Mucosa of stomach (tissue), 1 donor: ENCODE measurements around the gene SUPT4H1.

Experiments used
- H3K27me3 ChIP-seq: one replicate; pipeline ENCODE4 v1.7.0; 2013; ENCODE audit warnings: mild to moderate bottlenecking, low read length; ENCODE audit not compliant: control insufficient read depth, insufficient read depth
- H3K36me3 ChIP-seq: one replicate; pipeline ENCODE4 v1.7.0; 2013; ENCODE audit warnings: low read length; ENCODE audit not compliant: control insufficient read depth, insufficient read depth
- H3K4me1 ChIP-seq: one replicate; pipeline ENCODE4 v1.7.0; 2013; ENCODE audit warnings: mild to moderate bottlenecking, low read length; ENCODE audit not compliant: control insufficient read depth, insufficient read depth
- H3K4me3 ChIP-seq: one replicate; pipeline ENCODE4 v1.7.0; 2013; ENCODE audit warnings: low read length
- H3K9ac ChIP-seq: one replicate; pipeline ENCODE4 v1.7.0; 2013; ENCODE audit warnings: mild to moderate bottlenecking, low read length, moderate library complexity
- H3K9me3 ChIP-seq: one replicate; pipeline ENCODE4 v1.7.0; 2013; ENCODE audit warnings: mild to moderate bottlenecking, low read length, moderate library complexity; ENCODE audit not compliant: control insufficient read depth
- donor health status: Pancreatic carcinoma.

SUPT4H1 gene

GRCh38 chr17:58340405-58340876, 11.6 kb downstream of the SUPT4H1 start:
- peaks cover 18% of the 10 kb centered on the region for H3K4me1 ChIP-seq
- H3K9me3 ChIP-seq, result no peaks in the 10 kb centered on the region
- no peaks in the 10 kb centered on the region for H3K36me3 ChIP-seq
- no peak overlapping the region for H3K4me3 ChIP-seq
- no peak overlapping the region for H3K9ac ChIP-seq
- no peaks in the 10 kb centered on the region for H3K27me3 ChIP-seq

- Histone ChIP-seq H3K4me1 (peaks cover 18% of the 10 kb centered on the region), H3K9me3 (no peaks in the 10 kb centered on the region), H3K27me3 (no peaks in the 10 kb centered on the region), H3K36me3 (no peaks in the 10 kb centered on the region), H3K9ac (peak overlapping the region; percentile 2), H3K4me3 (no peak overlapping the region)
Observed at GRCh38 chr17:58339755-58340404, 12.1 kb downstream of the SUPT4H1 start.

- no peaks in the 10 kb centered on the region for H3K27me3 ChIP-seq
- no peaks in the 10 kb centered on the region for H3K9me3 ChIP-seq
- peak overlapping the region; percentile 9 for H3K9ac ChIP-seq
- H3K4me1 ChIP-seq, result peaks cover 24% of the 10 kb centered on the region
- no peak overlapping the region for H3K4me3 ChIP-seq
- H3K36me3 ChIP-seq, result no peaks in the 10 kb centered on the region
Observed at GRCh38 chr17:58338841-58339754, 12.9 kb downstream of the SUPT4H1 start.

GRCh38 chr17:58338454-58338840, 13.6 kb downstream of the SUPT4H1 start:
- no peaks in the 10 kb centered on the region for H3K9me3 ChIP-seq
- peaks cover 24% of the 10 kb centered on the region for H3K4me1 ChIP-seq
- no peaks in the 10 kb centered on the region for H3K27me3 ChIP-seq
- no peaks in the 10 kb centered on the region for H3K36me3 ChIP-seq
- H3K9ac ChIP-seq, result peak overlapping the region; percentile 9
- no peak overlapping the region for H3K4me3 ChIP-seq

GRCh38 chr17:58337600-58338453, 14.2 kb downstream of the SUPT4H1 start:
- no peaks in the 10 kb centered on the region for H3K9me3 ChIP-seq
- peaks cover 24% of the 10 kb centered on the region for H3K4me1 ChIP-seq
- H3K27me3 ChIP-seq, result no peaks in the 10 kb centered on the region
- no peaks in the 10 kb centered on the region for H3K36me3 ChIP-seq
- peak overlapping the region; percentile 65 for H3K9ac ChIP-seq
- no peak overlapping the region for H3K4me3 ChIP-seq

GRCh38 chr17:58337210-58337599, 14.8 kb downstream of the SUPT4H1 start:
- Histone ChIP-seq H3K27me3 (no peaks in the 10 kb centered on the region), H3K4me1 (peaks cover 24% of the 10 kb centered on the region), H3K4me3 (no peak overlapping the region), H3K9ac (peak overlapping the region; percentile 65), H3K9me3 (no peaks in the 10 kb centered on the region), H3K36me3 (no peaks in the 10 kb centered on the region)

- Histone ChIP-seq H3K36me3 (no peaks in the 10 kb centered on the region), H3K4me1 (peaks cover 24% of the 10 kb centered on the region), H3K27me3 (no peaks in the 10 kb centered on the region), H3K9me3 (no peaks in the 10 kb centered on the region), H3K9ac (peak overlapping the region; percentile 65), H3K4me3 (no peak overlapping the region)
Observed at GRCh38 chr17:58336456-58337209, 15.4 kb downstream of the SUPT4H1 start.

GRCh38 chr17:58335779-58336455, 16.1 kb downstream of the SUPT4H1 start:
- Histone ChIP-seq H3K4me1 (peaks cover 24% of the 10 kb centered on the region), H3K9ac (peak overlapping the region; percentile 37), H3K27me3 (no peaks in the 10 kb centered on the region), H3K4me3 (no peak overlapping the region), H3K36me3 (no peaks in the 10 kb centered on the region), H3K9me3 (no peaks in the 10 kb centered on the region)

- peaks cover 24% of the 10 kb centered on the region for H3K4me1 ChIP-seq
- peak overlapping the region; percentile 37 for H3K9ac ChIP-seq
- H3K27me3 ChIP-seq, result no peaks in the 10 kb centered on the region
- H3K4me3 ChIP-seq, result no peak overlapping the region
- no peaks in the 10 kb centered on the region for H3K36me3 ChIP-seq
- H3K9me3 ChIP-seq, result no peaks in the 10 kb centered on the region
Observed at GRCh38 chr17:58335061-58335731, 16.8 kb downstream of the SUPT4H1 start.

- H3K4me3 ChIP-seq, result no peak overlapping the region
- H3K27me3 ChIP-seq, result no peaks in the 10 kb centered on the region
- H3K4me1 ChIP-seq, result peaks cover 24% of the 10 kb centered on the region
- no peaks in the 10 kb centered on the region for H3K36me3 ChIP-seq
- H3K9me3 ChIP-seq, result no peaks in the 10 kb centered on the region
- H3K9ac ChIP-seq, result no peak overlapping the region
Observed at GRCh38 chr17:58334661-58335060, 17.3 kb downstream of the SUPT4H1 start.
